Ascending aorta (tissue), 2 donors: ENCODE measurements around the gene PRTN3. TPM values are rescaled to one million over a fixed set of nuclear protein-coding genes. Genes with fewer than 3 reads are reported as not detected.

Experiments
- DNase-seq, 2 donors: peaks; one replicate each; pipeline ENCODE4 v3.0.0-alpha.2; 2019; ENCODE audit warnings: low spot score in 2 of 2
- H3K27ac ChIP-seq, 2 donors: fragments of 200-600 bp; sonication (generic); one replicate each; pipeline ENCODE4 v1.5.1; 2016 to 2017; ENCODE audit warnings: mild to moderate bottlenecking in 1 of 2
- H3K27me3 ChIP-seq: fragments of 200-600 bp; sonication (generic); one replicate; pipeline ENCODE4 v1.5.1; 2017
- H3K36me3 ChIP-seq, 2 donors: fragments of 200-600 bp; sonication (generic); one replicate each; pipeline ENCODE4 v1.5.1; 2016
- H3K4me1 ChIP-seq, 2 donors: fragments of 200-600 bp; sonication (generic); one replicate each; pipeline ENCODE4 v1.5.1; 2016 to 2017; ENCODE audit warnings: mild to moderate bottlenecking in 1 of 2
- H3K4me3 ChIP-seq, 2 donors: fragments of 200-600 bp; sonication (generic); one replicate each; pipeline ENCODE4 v1.5.1; 2016 to 2017; ENCODE audit warnings: mild to moderate bottlenecking in 1 of 2
- H3K9me3 ChIP-seq, 2 donors: fragments of 200-600 bp; sonication (generic); one replicate each; pipeline ENCODE4 v1.5.1; 2016
- CTCF ChIP-seq, 3 experiments: fragments of 200-600 bp in 2 of 3; fragments of 450-650 bp in 1 of 3; sonication (generic) in 2 of 3; IDR thresholded peaks; one replicate each; pipeline ENCODE4 v1.5.1; 2016 to 2019; ENCODE audit warnings: antibody characterized with exemption in 3 of 3, mild to moderate bottlenecking in 1 of 3, moderate library complexity in 1 of 3
- intact Hi-C: fragments of 100-400 bp; cut with DNase I; formaldehyde crosslinking; loops from one replicate; pipeline ENCODE4 v1.15.1; 2023
- total RNA-seq: library from RNA; depleted of rRNA; stranded (reverse); fragments of >200 nt; gene quantifications from one replicate; pipeline ENCODE4 v1.1.0, GENCODE V29; 2016

PRTN3 gene
- total RNA-seq, 1 donor from 2014 or later = not detected

DNA sequence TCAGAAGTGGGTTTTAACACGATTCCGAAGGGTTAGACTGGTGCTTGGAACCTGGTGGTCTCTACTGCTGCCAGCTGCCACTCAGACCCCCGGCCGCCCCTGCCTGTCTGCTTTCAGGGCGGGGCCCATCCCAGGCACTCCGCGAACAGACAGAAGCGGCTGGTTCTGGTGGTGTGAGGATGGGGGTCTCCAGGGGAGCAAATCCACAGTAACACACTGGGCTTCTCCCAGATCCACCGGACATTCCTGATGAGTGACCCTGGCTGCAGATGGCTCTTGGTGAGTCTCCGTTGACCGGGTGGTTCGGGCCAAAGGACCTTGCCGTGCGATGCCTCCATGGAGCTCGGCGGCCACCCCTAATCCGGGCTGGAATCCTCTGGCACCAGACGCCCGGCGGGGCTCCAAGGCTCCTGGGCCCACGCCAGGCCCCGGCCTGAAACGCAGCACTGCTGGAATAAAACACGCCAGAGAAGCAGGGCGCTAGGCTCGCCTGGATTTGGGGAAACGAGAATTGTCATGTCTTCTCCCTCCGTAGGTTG lies 45.7 kb upstream of the PRTN3 start:
- peaks cover 19 to 29% of the 10 kb centered on the region in 2 donors for H3K4me1 ChIP-seq
- H3K4me3 ChIP-seq = peak overlapping the region in 1 of 2 donors; percentile 83
- intact Hi-C loops = loop anchor here (5.0 kb wide), 2 partner anchors 117 to 223 kb away; partner anchors contain the start of genes BSG and R3HDM4
- no peaks in the 10 kb centered on the region for H3K9me3 ChIP-seq
- peak overlapping the region in 1 of 2 donors; percentile 32 for H3K27ac ChIP-seq
- no peak for TF ChIP-seq CTCF (IDR thresholded peaks at IDR 0.05)
- no peaks in the 10 kb centered on the region for H3K27me3 ChIP-seq
- no peak for DNase-seq
- no peaks in the 10 kb centered on the region for H3K36me3 ChIP-seq

- peak overlapping the region in 1 of 2 donors; percentile 80 for H3K27ac ChIP-seq
- intact Hi-C loops = loop anchor here (2.0 to 5.0 kb wide), 4 partner anchors 116 to 265 kb away; partner anchors contain the start of genes BSG, CDC34, FSTL3 and R3HDM4
- no peak for TF ChIP-seq CTCF (IDR thresholded peaks at IDR 0.05)
Observed at GRCh38 chr19:795691-796581, 44.9 kb upstream of the PRTN3 start.

GRCh38 chr19:796692-797527 lies 43.9 kb upstream of the PRTN3 start, which contains the start of gene PTBP1:
PTBP1 (plus strand) TSS chr19:797452; CDS start chr19:797498, 46 bp downstream.
- Histone ChIP-seq H3K27me3 (no peaks in the 10 kb centered on the region), H3K9me3 (no peaks in the 10 kb centered on the region), H3K36me3 (peaks cover 0 to 5% of the 10 kb centered on the region in 2 donors), H3K4me1 (peaks cover 34 to 46% of the 10 kb centered on the region in 2 donors), H3K27ac (peak within 1 kb of the TSS; percentile 84 to 99), H3K4me3 (peak within 1 kb of the TSS; percentile 96 to 98)
- DNase-seq = peak; percentile 100
- intact Hi-C loops = loop anchor here (1.0 to 5.0 kb wide), 6 partner anchors 115 to 266 kb away; partner anchors contain the start of genes BSG, CDC34, FSTL3 and R3HDM4
- no peak for TF ChIP-seq CTCF (IDR thresholded peaks at IDR 0.05)

More at GRCh38 chr19:795691-796581, 44.9 kb upstream of the PRTN3 start:
- no peaks in the 10 kb centered on the region for H3K27me3 ChIP-seq
- DNase-seq = no peak
- peaks cover 27 to 37% of the 10 kb centered on the region in 2 donors for H3K4me1 ChIP-seq
- no peaks in the 10 kb centered on the region for H3K9me3 ChIP-seq
- H3K36me3 ChIP-seq = peaks cover 0 to 5% of the 10 kb centered on the region in 2 donors
- peak overlapping the region; percentile 68 to 83 for H3K4me3 ChIP-seq

- H3K9me3 ChIP-seq = no peaks in the 10 kb centered on the region
Observed at GRCh38 chr19:797528-798414, 43.0 kb upstream of the PRTN3 start.

More at GRCh38 chr19:797528-798414, 43.0 kb upstream of the PRTN3 start:
- Histone ChIP-seq H3K4me1 (peaks cover 41 to 54% of the 10 kb centered on the region in 2 donors), H3K4me3 (peak overlapping the region; percentile 96 to 98), H3K27ac (peak overlapping the region; percentile 84 to 99), H3K36me3 (peaks cover 0 to 5% of the 10 kb centered on the region in 2 donors), H3K27me3 (no peaks in the 10 kb centered on the region)
- intact Hi-C loops = loop anchor here (1.0 to 5.0 kb wide), 6 partner anchors 115 to 267 kb away; partner anchors contain the start of genes BSG, CDC34, FSTL3 and R3HDM4
- DNase-seq = peak in 1 of 2 donors; percentile 93
- TF ChIP-seq CTCF (IDR thresholded peaks at IDR 0.05) = peak in 1 of 3 experiments; percentile 23
